ENCODE results near the gene RNF115. TPM values are rescaled to one million over a fixed set of nuclear protein-coding genes. Genes with fewer than 3 reads are reported as not detected.

Gene RNF115
- total and polyA plus RNA-seq, 2 of the 13 experiments (the other 11 are each of a cell fraction or from before 2014, with no cell fraction given), result 6.0 to 10.1 TPM

- TF ChIP-seq ZNF101 (CRISPR knock-in tag; IDR thresholded peaks at IDR 0.05; ENCODE audit: borderline replicate concordance, low read depth), result no peak
- no peak for TF ChIP-seq ZNF251 (CRISPR knock-in tag; IDR thresholded peaks at IDR 0.05)
- TF ChIP-seq ZNF546 (CRISPR knock-in tag; conservative IDR thresholded peaks at IDR 0.05), result no peak
- TF ChIP-seq RBFOX2 (IDR thresholded peaks at IDR 0.05; ENCODE audit: low read depth, low read length), result no peak
- TF ChIP-seq PBX3 (CRISPR knock-in tag; IDR thresholded peaks at IDR 0.05; ENCODE audit: borderline replicate concordance), result no peak
- TF ChIP-seq ZNF383 (CRISPR knock-in tag; IDR thresholded peaks at IDR 0.05; ENCODE audit: borderline replicate concordance), result no peak
- no peak for TF ChIP-seq ARNTL (CRISPR knock-in tag; IDR thresholded peaks at IDR 0.05)
- TF ChIP-seq SOX13 (IDR thresholded peaks at IDR 0.05), result no peak
- peak in 1 of 2 experiments; percentile 14; a peak in 1 of 4 replicates for TF ChIP-seq SOX13 (CRISPR knock-in tag; conservative IDR thresholded peaks at IDR 0.05 in 1 of 2, IDR thresholded peaks at IDR 0.05 in 1 of 2)
- TF ChIP-seq ZSCAN20 (CRISPR knock-in tag; IDR thresholded peaks at IDR 0.05; ENCODE audit: borderline replicate concordance), result no peak
- TF ChIP-seq ZFP37 (CRISPR knock-in tag; IDR thresholded peaks at IDR 0.05; ENCODE audit: borderline replicate concordance), result no peak
- TF ChIP-seq GFI1 (CRISPR knock-in tag; IDR thresholded peaks at IDR 0.05; ENCODE audit: borderline replicate concordance), result no peak
- TF ChIP-seq HNF4A (CRISPR knock-in tag; IDR thresholded peaks at IDR 0.05), result peak; percentile 60; the same call in 1 of the 2 replicates
- TF ChIP-seq WIZ (CRISPR knock-in tag; IDR thresholded peaks at IDR 0.05), result no peak
- TF ChIP-seq ZNF670 (CRISPR knock-in tag; IDR thresholded peaks at IDR 0.05; ENCODE audit: borderline replicate concordance), result no peak
- no peak for TF ChIP-seq ZBTB43 (CRISPR knock-in tag; conservative IDR thresholded peaks at IDR 0.05)
- TF ChIP-seq ZBTB21 (CRISPR knock-in tag; IDR thresholded peaks at IDR 0.05), result no peak
- TF ChIP-seq FOXA1 (IDR thresholded peaks at IDR 0.05), result no peak
- no peak for TF ChIP-seq FOXA1 (CRISPR knock-in tag; IDR thresholded peaks at IDR 0.05)
- TF ChIP-seq ZBTB3 (CRISPR knock-in tag; IDR thresholded peaks at IDR 0.05; ENCODE audit: borderline replicate concordance, low read depth), result no peak
- TF ChIP-seq ZNF512B (CRISPR knock-in tag; IDR thresholded peaks at IDR 0.05; ENCODE audit: borderline replicate concordance), result no peak
- TF ChIP-seq GATAD2A (CRISPR knock-in tag; IDR thresholded peaks at IDR 0.05), result peak; percentile 46
- TF ChIP-seq HOMEZ (CRISPR knock-in tag; IDR thresholded peaks at IDR 0.05; ENCODE audit: low read depth), result no peak
- no peak for TF ChIP-seq ZNF678 (CRISPR knock-in tag; IDR thresholded peaks at IDR 0.05)
Measured at GRCh38 chr1:145702052-145702451, 121.8 kb downstream of the RNF115 start (continued).

Measured in HepG2 (cell line).